GM12874 (cell line): ENCODE measurements around the gene RACK1.
A peak's percentile ranks its signal among the peaks of the same experiment; 100 is the strongest.

Source experiments
- TF ChIP-seq, protein P1 (sequence below): IDR thresholded peaks from 2 replicates; pipeline ENCODE4 v1.5.1; 2011; ENCODE audit warnings: low read depth, mild to moderate bottlenecking, control low read depth, low read length, moderate library complexity; ENCODE audit not compliant: insufficient read depth

Gene RACK1

DNA sequence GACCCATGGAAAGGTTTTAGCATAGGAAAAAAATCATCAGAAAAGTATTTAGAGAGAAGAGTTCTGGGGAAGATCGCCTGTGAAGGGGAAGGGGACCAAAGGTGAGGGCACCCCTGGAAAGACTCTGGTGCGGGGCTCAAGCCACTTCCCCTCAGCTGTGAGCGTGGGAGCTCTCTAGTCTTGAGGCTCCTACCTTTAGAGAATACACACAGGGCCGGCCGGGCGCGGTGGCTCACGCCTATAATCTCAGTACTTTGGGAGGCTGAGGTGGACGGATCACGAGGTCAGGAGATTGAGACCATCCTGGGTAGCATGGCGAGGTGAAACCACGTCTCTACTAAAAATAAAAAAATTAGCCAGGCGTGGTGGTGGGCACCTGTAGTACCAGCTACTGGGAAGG is 13.7 kb downstream of the RACK1 start:
- TF ChIP-seq, protein P1, sequence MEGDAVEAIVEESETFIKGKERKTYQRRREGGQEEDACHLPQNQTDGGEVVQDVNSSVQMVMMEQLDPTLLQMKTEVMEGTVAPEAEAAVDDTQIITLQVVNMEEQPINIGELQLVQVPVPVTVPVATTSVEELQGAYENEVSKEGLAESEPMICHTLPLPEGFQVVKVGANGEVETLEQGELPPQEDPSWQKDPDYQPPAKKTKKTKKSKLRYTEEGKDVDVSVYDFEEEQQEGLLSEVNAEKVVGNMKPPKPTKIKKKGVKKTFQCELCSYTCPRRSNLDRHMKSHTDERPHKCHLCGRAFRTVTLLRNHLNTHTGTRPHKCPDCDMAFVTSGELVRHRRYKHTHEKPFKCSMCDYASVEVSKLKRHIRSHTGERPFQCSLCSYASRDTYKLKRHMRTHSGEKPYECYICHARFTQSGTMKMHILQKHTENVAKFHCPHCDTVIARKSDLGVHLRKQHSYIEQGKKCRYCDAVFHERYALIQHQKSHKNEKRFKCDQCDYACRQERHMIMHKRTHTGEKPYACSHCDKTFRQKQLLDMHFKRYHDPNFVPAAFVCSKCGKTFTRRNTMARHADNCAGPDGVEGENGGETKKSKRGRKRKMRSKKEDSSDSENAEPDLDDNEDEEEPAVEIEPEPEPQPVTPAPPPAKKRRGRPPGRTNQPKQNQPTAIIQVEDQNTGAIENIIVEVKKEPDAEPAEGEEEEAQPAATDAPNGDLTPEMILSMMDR: no peak

DNA sequence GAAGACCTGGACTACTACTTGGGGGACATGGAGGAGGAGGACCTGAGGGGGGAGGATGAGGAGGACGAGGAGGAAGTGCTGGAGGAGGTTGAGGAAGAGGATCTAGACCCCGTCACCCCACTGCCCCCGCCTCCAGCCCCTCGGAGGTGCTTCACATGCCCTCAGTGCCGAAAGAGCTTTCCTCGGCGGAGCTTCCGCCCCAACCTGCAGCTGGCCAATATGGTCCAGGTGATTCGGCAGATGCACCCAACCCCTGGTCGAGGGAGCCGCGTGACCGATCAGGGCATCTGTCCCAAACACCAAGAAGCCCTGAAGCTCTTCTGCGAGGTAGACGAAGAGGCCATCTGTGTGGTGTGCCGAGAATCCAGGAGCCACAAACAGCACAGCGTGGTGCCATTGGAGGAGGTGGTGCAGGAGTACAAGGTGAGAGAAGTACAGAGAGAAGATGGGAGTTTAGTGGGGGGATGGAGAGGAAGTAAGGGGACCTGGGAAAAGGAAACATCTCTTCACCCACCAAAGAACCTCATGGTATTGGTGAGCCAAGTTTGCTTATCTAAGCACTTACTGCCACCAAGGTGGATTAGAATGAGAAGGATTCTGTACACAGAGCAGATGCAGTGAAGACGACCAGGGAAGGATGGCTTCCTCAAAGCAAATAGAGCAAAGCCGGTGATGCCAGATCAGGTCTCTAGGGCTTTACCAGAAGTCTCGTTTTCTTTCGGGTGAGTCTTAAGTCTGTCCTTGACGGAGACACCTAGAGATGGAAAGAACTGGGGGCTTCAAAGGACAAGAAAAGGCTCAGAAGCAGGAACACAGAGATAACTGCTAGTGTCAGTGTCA is 19.1 kb downstream of the RACK1 start:
- TF ChIP-seq, protein P1: no peak

DNA sequence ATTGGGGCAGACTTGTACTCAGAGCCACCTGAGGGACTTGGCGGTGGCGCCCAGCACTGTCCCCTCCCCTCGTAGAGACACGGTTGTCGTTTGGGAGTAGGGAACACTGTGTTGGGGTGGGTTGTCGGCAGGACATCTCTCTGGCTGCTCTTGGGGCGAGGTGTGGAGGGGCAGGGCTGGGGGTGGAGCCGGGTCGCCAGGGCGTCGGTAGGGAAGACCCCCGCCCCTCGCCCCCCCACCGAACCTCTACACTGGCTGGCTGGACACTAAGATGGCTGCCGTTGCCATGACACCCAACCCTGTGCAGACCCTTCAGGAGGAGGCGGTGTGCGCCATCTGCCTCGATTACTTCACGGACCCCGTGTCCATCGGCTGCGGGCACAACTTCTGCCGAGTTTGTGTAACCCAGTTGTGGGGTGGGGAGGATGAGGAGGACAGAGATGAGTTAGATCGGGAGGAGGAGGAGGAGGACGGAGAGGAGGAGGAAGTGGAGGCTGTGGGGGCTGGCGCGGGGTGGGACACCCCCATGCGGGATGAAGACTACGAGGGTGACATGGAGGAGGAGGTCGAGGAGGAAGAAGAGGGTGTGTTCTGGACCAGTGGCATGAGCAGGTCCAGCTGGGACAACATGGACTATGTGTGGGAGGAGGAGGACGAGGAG is 19.8 kb downstream of the RACK1 start:
- TF ChIP-seq, protein P1: no peak

DNA sequence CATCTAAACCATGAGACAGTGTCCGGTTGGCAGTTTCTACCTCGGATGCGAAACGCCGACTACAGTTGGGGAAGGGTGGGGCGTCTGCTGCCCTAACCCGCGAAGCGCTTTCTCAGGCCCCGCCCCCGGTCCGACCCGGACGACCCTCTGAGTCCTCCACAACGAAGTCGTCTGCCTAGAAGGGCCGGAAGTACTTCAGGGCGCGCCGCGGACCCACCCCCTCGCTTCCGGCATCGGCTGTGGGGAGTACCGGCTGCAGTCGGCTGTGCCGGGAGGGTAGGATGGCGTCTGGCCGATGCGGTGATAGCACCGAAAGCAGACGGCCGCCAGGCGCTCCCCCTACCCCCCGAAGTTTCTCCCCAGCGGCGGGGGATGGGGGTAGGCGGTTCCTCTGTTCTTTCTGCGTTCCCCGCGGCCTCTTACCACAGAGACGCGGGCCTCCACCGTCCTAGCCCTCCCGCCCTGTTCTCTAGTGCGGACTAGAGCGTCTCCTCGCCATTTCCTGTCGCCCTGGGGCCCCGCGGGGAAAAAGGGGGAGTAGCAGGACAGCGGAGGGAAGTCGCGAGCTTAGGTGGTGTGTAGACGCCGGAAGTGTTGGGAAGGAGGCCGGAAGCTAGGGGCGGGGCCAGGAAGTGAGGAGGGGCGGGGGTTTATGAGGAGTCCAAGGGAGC is 20.5 kb downstream of the RACK1 start, which contains the start of gene TRIM41:
TRIM41 (plus strand) TSS at position 224 of the 671 bp plus-strand sequence. CDS start 719 bp downstream, outside the sequence.
- TF ChIP-seq, protein P1: 0 out of 2 replicates have a peak, but pooled peaks have one; percentile 5

DNA sequence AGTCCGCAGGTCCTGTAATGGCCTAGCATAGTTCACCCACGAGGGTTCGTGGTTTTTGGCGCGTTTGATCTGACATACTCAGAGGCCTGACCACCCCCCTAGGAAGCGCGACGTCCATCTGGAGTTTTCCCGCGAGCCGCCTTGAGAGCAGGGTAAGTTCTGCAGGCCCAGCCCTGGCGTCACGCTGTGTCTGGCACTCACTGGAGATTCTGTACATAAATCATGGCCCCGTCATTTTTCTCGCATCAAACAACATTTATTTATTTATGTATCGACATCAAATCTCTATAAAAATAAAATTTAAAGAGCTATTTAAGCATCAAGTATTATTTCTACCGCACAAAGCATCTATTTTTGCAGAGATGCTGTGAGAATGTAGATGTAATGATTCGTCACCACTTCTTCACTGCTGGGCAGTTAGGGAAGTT is 21.1 kb downstream of the RACK1 start:
- TF ChIP-seq, protein P1: no peak

DNA sequence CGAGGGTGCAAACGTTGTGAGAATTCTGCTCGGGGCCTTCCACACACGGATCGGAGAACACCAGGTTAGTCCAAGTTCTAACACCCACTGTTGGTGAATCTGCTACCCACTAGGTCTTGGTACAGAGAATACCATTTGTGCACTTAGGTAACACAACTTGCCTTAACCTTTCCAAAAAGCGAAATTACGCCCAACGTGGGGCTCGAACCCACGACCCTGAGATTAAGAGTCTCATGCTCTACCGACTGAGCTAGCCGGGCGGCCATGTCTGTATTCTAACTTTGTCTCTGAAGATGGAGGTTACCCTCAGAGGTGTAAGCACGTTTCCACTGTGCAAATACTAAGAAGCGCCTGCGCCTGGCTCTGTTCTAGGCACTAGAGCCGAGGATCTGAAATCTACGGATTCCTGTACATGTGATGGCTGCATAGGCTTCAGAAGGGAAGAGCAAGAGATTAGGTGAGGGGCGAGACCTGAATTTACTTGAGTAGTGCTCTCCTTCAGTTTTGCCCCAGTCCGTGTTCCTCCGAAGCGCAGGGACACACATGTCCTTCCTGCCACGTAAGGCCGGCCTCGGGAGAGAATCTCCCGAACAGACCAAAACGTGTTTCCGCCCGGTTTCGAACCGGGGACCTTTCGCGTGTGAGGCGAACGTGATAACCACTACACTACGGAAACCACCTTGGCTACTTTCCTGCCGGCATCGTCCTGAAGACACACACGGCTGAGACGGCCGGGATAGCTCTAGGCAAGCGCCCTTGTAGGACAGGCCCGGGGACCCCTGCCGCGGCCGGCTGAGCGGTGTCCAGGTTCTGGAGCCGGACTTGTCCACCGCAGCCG is 21.7 kb downstream of the RACK1 start:
- TF ChIP-seq, protein P1: no peak
